ENCODE data around the gene SLC6A13. TPM values are rescaled to one million over a fixed set of nuclear protein-coding genes. Genes with fewer than 3 reads are reported as not detected.
A peak's percentile ranks its signal among the peaks of the same experiment; 100 is the strongest.

The SLC6A13 gene
- total RNA-seq, 1 donor from 2014 or later = 0.91 TPM

DNA sequence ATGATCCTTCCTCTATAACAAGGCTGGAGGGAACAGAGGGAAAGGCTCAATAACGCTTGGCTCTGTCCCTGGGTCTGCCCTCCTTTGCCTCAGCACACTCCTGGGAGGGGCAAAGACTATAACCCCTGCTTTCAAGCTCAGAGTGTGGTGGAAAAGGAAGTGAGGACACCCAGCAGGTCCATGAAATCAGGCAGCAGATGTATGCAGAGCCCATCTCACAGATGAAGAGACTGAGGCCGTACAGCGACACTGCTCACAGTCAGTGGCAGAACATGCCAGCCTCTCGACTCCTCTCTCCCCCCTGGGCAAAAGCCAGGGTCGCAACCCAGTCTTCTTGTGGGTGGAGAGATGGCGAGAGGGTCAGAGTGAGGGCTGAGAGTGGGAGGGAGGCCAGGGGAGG, 88.5 kb downstream of the SLC6A13 start:
- DNase-seq = no peak
- Mint-ChIP-seq H3K27me3 (ENCODE audit: unreplicated experiment) (peaks cover 38% of the 10 kb centered on the region), H3K27ac (ENCODE audit: unreplicated experiment) (peak overlapping the region; percentile 96), H3K9me3 (ENCODE audit: unreplicated experiment) (peaks cover 17% of the 10 kb centered on the region), H3K36me3 (ENCODE audit: unreplicated experiment) (no peaks in the 10 kb centered on the region), H3K4me3 (ENCODE audit: unreplicated experiment) (peak overlapping the region; percentile 57), H3K4me1 (ENCODE audit: low read depth, unreplicated experiment) (peaks cover 63% of the 10 kb centered on the region)
- TF ChIP-seq CTCF (IDR thresholded peaks at IDR 0.05; ENCODE audit: partially characterized antibody, unreplicated experiment) = no peak

GRCh38 chr12:172732-173161, 89.9 kb downstream of the SLC6A13 start:
- Mint-ChIP-seq H3K27ac (ENCODE audit: unreplicated experiment) (peak overlapping the region; percentile 96), H3K4me1 (ENCODE audit: low read depth, unreplicated experiment) (peaks cover 58% of the 10 kb centered on the region), H3K27me3 (ENCODE audit: unreplicated experiment) (peaks cover 27% of the 10 kb centered on the region), H3K4me3 (ENCODE audit: unreplicated experiment) (peak overlapping the region; percentile 79), H3K36me3 (ENCODE audit: unreplicated experiment) (no peaks in the 10 kb centered on the region), H3K9me3 (ENCODE audit: unreplicated experiment) (peaks cover 13% of the 10 kb centered on the region)
- TF ChIP-seq CTCF (IDR thresholded peaks at IDR 0.05; ENCODE audit: partially characterized antibody, unreplicated experiment) = no peak
- peak; percentile 66 for DNase-seq

- DNase-seq = no peak
- H3K27me3 Mint-ChIP-seq (ENCODE audit: unreplicated experiment) = peaks cover 27% of the 10 kb centered on the region
- peaks cover 15% of the 10 kb centered on the region for H3K9me3 Mint-ChIP-seq (ENCODE audit: unreplicated experiment)
- no peaks in the 10 kb centered on the region for H3K36me3 Mint-ChIP-seq (ENCODE audit: unreplicated experiment)
- peaks cover 65% of the 10 kb centered on the region for H3K4me1 Mint-ChIP-seq (ENCODE audit: low read depth, unreplicated experiment)
- no peak for TF ChIP-seq CTCF (IDR thresholded peaks at IDR 0.05; ENCODE audit: partially characterized antibody, unreplicated experiment)
- H3K27ac Mint-ChIP-seq (ENCODE audit: unreplicated experiment) = peak overlapping the region; percentile 96
- H3K4me3 Mint-ChIP-seq (ENCODE audit: unreplicated experiment) = peak overlapping the region; percentile 79
Observed at GRCh38 chr12:171743-172676, 90.6 kb downstream of the SLC6A13 start.

GRCh38 chr12:171276-171675, 91.4 kb downstream of the SLC6A13 start:
- TF ChIP-seq CTCF (IDR thresholded peaks at IDR 0.05; ENCODE audit: partially characterized antibody, unreplicated experiment) = no peak
- no peak for DNase-seq
- Mint-ChIP-seq H3K27me3 (ENCODE audit: unreplicated experiment) (peaks cover 25% of the 10 kb centered on the region), H3K9me3 (ENCODE audit: unreplicated experiment) (peaks cover 10% of the 10 kb centered on the region), H3K4me3 (ENCODE audit: unreplicated experiment) (peak overlapping the region; percentile 52), H3K4me1 (ENCODE audit: low read depth, unreplicated experiment) (peaks cover 69% of the 10 kb centered on the region), H3K27ac (ENCODE audit: unreplicated experiment) (no peak overlapping the region), H3K36me3 (ENCODE audit: unreplicated experiment) (no peaks in the 10 kb centered on the region)

Other genes starting within 250 kb of the SLC6A13 start
- 41.4 TPM for gene IQSEC3, start 196.1 kb downstream of the SLC6A13 start, total RNA-seq (ENCODE audit: unreplicated experiment)
- gene SLC6A12, start 48.7 kb downstream of the SLC6A13 start, total RNA-seq (ENCODE audit: unreplicated experiment) = 0.64 TPM
- 86.4 TPM for gene KDM5A, start 126.5 kb upstream of the SLC6A13 start, total RNA-seq (ENCODE audit: unreplicated experiment)
- 17.1 TPM for gene CCDC77, start 138.8 kb upstream of the SLC6A13 start, total RNA-seq (ENCODE audit: unreplicated experiment)
- 3.3 TPM for gene B4GALNT3, start 197.1 kb upstream of the SLC6A13 start, total RNA-seq (ENCODE audit: unreplicated experiment)

Data from glutamatergic neuron (in vitro differentiated cells).